Stimulated activated CD4-positive, alpha-beta T cell treated with anti-CD3 and anti-CD28 coated beads, Interleukin-1b, Interleukin-23, amount 100 ng/mL, for 24 hours (primary cell): Measurements from ENCODE around the gene OPRM1.
"Not testable (repeated sequence)": the region's sequence is repeated elsewhere in the genome, so short reads cannot be mapped to it uniquely, and the experiment has no call there.

Experiments
- DNase-seq, 4 experiments: peaks; one replicate each; pipeline ENCODE4 v3.0.0-alpha.2; 2020; ENCODE audit warnings: low read depth in 4 of 4, low spot score in 1 of 4

The OPRM1 gene

GRCh38 chr6:154236646-154237301, 197.7 kb downstream of the OPRM1 start:
- DNase-seq: no peak

- no peak for DNase-seq
Observed at GRCh38 chr6:154238831-154239230, 199.8 kb downstream of the OPRM1 start.

GRCh38 chr6:154239392-154239791, 200.4 kb downstream of the OPRM1 start:
- no peak for DNase-seq

- not testable (repeated sequence) for DNase-seq
Observed at GRCh38 chr6:154241061-154241460, 202.0 kb downstream of the OPRM1 start.

GRCh38 chr6:154241581-154241980, 202.5 kb downstream of the OPRM1 start:
- DNase-seq: no peak

- DNase-seq: no peak
Observed at GRCh38 chr6:154242617-154243357, 203.7 kb downstream of the OPRM1 start.

GRCh38 chr6:154243793-154244750, 205.0 kb downstream of the OPRM1 start:
- DNase-seq: no peak

GRCh38 chr6:154245506-154245905, 206.5 kb downstream of the OPRM1 start:
- no peak for DNase-seq

GRCh38 chr6:154246723-154247118, 207.7 kb downstream of the OPRM1 start:
- no peak for DNase-seq

GRCh38 chr6:154247119-154247861, 208.2 kb downstream of the OPRM1 start:
- no peak for DNase-seq

GRCh38 chr6:154249499-154250298, 210.7 kb downstream of the OPRM1 start:
- DNase-seq: no peak

- DNase-seq: no peak
Observed at GRCh38 chr6:154251116-154251515, 212.1 kb downstream of the OPRM1 start.

GRCh38 chr6:154252678-154253077, 213.6 kb downstream of the OPRM1 start:
- DNase-seq: no peak

- no peak for DNase-seq
Observed at GRCh38 chr6:154257067-154257466, 218.0 kb downstream of the OPRM1 start.

- DNase-seq: no peak
Observed at GRCh38 chr6:154258064-154258757, 219.2 kb downstream of the OPRM1 start.

- no peak for DNase-seq
Observed at GRCh38 chr6:154261688-154262397, 222.8 kb downstream of the OPRM1 start.

- no peak for DNase-seq
Observed at GRCh38 chr6:154266560-154267099, 227.6 kb downstream of the OPRM1 start.

GRCh38 chr6:154267508-154268106, 228.6 kb downstream of the OPRM1 start:
- no peak for DNase-seq
